ENCODE results near the gene CFAP57. TPM values are rescaled to one million over a fixed set of nuclear protein-coding genes. Genes with fewer than 3 reads are reported as not detected.
A peak's percentile ranks its signal among the peaks of the same experiment; 100 is the strongest.

CFAP57 gene
- total RNA-seq, 2 donors from 2014 or later, result not detected

- Mint-ChIP-seq H3K27ac (no peak overlapping the region), H3K36me3 (ENCODE audit: low read depth) (peaks cover 2% of the 10 kb centered on the region), H3K27me3 (peaks cover 42% of the 10 kb centered on the region), H3K4me1 (peaks cover 11% of the 10 kb centered on the region), H3K4me3 (no peak overlapping the region)
- ATAC-seq (no peak), DNase-seq (no peak)
- H3K9me3 ChIP-seq (ENCODE audit: control insufficient read depth, low read length, poor library complexity, severe bottlenecking), result no peaks in the 10 kb centered on the region
Observed at GRCh38 chr1:43273708-43274107, 101.6 kb downstream of the CFAP57 start.

DNA sequence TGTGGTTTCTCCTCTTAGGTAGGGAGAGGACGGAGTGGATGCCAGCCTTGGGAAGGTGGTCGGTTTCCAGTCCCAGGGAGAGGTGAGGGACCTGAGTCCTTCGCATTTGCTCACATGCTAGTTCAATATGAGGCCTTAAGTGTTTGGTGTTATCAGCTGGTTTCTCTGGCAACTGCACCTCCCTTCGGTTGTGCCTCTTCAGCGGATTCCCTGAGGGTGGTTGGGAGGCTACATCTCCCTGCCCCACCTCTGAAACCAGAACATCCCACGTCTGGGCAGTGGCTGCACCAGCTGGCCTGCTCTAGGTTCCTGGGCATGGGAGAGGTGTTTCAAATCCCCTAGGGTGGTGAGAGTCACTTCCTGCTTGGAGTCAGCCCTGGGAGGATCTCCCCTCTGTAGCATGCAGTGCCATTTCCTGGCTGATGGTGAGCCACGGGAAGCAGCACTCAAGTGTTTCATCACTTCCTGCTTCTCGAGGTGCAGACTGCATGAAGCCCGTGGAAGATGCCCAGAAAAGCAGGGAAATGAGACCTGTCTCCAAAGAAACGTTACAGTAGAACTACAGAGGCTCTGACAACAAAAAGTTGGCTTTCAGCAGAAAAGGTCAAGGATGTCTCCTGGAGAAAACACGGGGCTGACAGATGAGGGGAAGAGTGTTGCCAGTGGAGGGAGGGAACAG is 102.1 kb downstream of the CFAP57 start:
- H3K36me3 Mint-ChIP-seq (ENCODE audit: low read depth), result peaks cover 2% of the 10 kb centered on the region
- peaks cover 11% of the 10 kb centered on the region for H3K4me1 Mint-ChIP-seq
- peak; percentile 68 for ATAC-seq
- peaks cover 41% of the 10 kb centered on the region for H3K27me3 Mint-ChIP-seq
- H3K4me3 Mint-ChIP-seq, result no peak overlapping the region
- H3K27ac Mint-ChIP-seq, result peak overlapping the region; percentile 32
- H3K9me3 ChIP-seq (ENCODE audit: control insufficient read depth, low read length, poor library complexity, severe bottlenecking), result no peaks in the 10 kb centered on the region
- DNase-seq, result no peak

- H3K4me1 Mint-ChIP-seq, result peaks cover 11% of the 10 kb centered on the region
- peaks cover 38% of the 10 kb centered on the region for H3K27me3 Mint-ChIP-seq
- peak overlapping the region; percentile 32 for H3K27ac Mint-ChIP-seq
- H3K9me3 ChIP-seq (ENCODE audit: control insufficient read depth, low read length, poor library complexity, severe bottlenecking), result no peaks in the 10 kb centered on the region
- no peak for ATAC-seq
- DNase-seq, result no peak
- H3K36me3 Mint-ChIP-seq (ENCODE audit: low read depth), result peaks cover 2% of the 10 kb centered on the region
- no peak overlapping the region for H3K4me3 Mint-ChIP-seq
Observed at GRCh38 chr1:43274804-43275180, 102.7 kb downstream of the CFAP57 start.

DNA sequence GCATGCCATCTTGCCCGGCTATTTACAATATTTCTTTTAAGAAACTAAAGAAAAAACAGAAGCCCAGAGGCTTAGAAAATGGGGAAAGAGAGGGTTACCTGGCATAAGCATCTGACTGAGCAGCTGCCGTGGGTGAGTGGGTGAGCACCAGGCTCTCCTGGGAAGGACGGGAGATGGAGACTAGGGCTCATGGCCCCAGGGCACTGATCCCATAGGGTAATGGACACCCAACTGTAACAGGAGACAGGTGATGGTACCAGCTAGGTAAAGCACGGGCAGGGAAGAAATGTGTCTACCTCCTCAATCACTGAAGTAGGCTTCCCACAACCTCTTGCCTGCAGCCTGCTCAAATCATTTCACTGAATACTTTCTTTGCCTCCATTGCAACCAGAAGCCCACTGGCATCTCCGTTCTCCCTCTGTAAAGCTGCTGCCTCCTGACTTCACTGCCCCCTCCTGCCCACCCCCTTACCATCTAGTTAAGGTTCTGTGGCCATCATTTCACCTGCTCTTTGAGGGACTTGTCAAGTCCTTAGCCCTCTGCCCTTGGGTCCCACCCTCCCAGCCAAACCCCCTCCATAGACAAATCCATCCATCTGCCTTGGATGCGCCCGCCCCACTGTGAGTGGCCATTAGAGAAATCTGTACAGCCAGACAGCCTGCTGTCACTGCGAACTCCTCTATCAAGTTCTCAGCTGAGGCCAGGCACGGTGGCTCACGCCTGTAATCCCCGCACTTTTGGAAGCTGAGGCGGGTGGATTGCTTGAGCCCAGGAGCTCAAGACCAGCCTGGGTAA is 103.9 kb downstream of the CFAP57 start:
- no peak overlapping the region for H3K27ac Mint-ChIP-seq
- H3K4me3 Mint-ChIP-seq, result no peak overlapping the region
- no peaks in the 10 kb centered on the region for H3K9me3 ChIP-seq (ENCODE audit: control insufficient read depth, low read length, poor library complexity, severe bottlenecking)
- DNase-seq (no peak), ATAC-seq (no peak)
- H3K4me1 Mint-ChIP-seq, result peaks cover 7% of the 10 kb centered on the region
- H3K36me3 Mint-ChIP-seq (ENCODE audit: low read depth), result peaks cover 3% of the 10 kb centered on the region
- H3K27me3 Mint-ChIP-seq, result peaks cover 39% of the 10 kb centered on the region

GRCh38 chr1:43276673-43277072 is 104.5 kb downstream of the CFAP57 start:
- peaks cover 33% of the 10 kb centered on the region for H3K27me3 Mint-ChIP-seq
- peaks cover 6% of the 10 kb centered on the region for H3K4me1 Mint-ChIP-seq
- H3K27ac Mint-ChIP-seq, result no peak overlapping the region
- ATAC-seq (no peak), DNase-seq (no peak)
- no peak overlapping the region for H3K4me3 Mint-ChIP-seq
- H3K36me3 Mint-ChIP-seq (ENCODE audit: low read depth), result peaks cover 3% of the 10 kb centered on the region
- H3K9me3 ChIP-seq (ENCODE audit: control insufficient read depth, low read length, poor library complexity, severe bottlenecking), result no peaks in the 10 kb centered on the region

DNA sequence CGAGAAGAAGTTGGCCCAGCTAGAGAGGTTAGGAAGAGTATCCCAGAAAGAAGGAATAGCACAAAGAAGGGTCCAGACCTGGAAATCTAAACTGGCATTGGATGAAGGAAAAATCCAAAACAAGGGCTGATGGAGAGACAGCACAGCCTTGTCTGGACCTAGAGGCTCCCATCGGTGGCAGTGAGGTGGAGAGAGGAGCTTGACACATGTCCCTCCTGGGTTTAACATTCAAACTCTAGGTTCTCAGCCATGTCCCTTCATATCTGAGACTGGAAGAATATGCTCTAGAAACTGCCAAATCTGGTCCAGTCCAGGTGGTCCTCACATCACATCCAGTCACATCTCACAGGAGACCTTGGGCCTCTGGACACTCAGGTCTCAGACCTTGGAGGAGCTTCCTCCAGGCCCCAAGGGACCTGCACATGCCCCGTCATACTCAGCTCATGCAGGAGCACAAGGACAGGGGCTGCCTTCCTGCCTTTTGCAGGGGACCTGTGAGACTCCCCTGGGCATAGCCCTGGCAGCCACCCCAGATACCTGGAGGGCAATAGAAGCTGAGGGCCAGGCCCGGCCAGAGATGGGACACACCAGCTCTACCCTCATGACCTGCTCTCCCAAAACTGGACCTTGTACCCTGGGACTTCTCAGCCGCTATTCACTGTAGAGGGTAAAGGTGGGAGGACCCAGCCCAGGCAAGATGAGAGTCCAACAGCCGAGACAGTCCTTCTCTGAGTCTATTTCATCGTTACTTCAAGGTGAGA is 105.2 kb downstream of the CFAP57 start:
- no peaks in the 10 kb centered on the region for H3K9me3 ChIP-seq (ENCODE audit: control insufficient read depth, low read length, poor library complexity, severe bottlenecking)
- Mint-ChIP-seq H3K4me3 (no peak overlapping the region), H3K4me1 (peaks cover 6% of the 10 kb centered on the region), H3K27me3 (peaks cover 28% of the 10 kb centered on the region), H3K36me3 (ENCODE audit: low read depth) (peaks cover 3% of the 10 kb centered on the region), H3K27ac (no peak overlapping the region)
- ATAC-seq, result no peak
- DNase-seq, result no peak

- Mint-ChIP-seq H3K27ac (no peak overlapping the region), H3K27me3 (peaks cover 28% of the 10 kb centered on the region), H3K4me3 (no peak overlapping the region), H3K36me3 (ENCODE audit: low read depth) (peaks cover 3% of the 10 kb centered on the region), H3K4me1 (peaks cover 6% of the 10 kb centered on the region)
- no peaks in the 10 kb centered on the region for H3K9me3 ChIP-seq (ENCODE audit: control insufficient read depth, low read length, poor library complexity, severe bottlenecking)
- DNase-seq (no peak), ATAC-seq (no peak)
Observed at GRCh38 chr1:43279161-43279560, 107.0 kb downstream of the CFAP57 start.

GRCh38 chr1:43279666-43280065 is 107.5 kb downstream of the CFAP57 start:
- no peak overlapping the region for H3K27ac Mint-ChIP-seq
- no peak for ATAC-seq
- no peak for DNase-seq
- H3K27me3 Mint-ChIP-seq, result peaks cover 29% of the 10 kb centered on the region
- H3K4me3 Mint-ChIP-seq, result no peak overlapping the region
- H3K36me3 Mint-ChIP-seq (ENCODE audit: low read depth), result peaks cover 3% of the 10 kb centered on the region
- H3K9me3 ChIP-seq (ENCODE audit: control insufficient read depth, low read length, poor library complexity, severe bottlenecking), result no peaks in the 10 kb centered on the region
- peaks cover 2% of the 10 kb centered on the region for H3K4me1 Mint-ChIP-seq

GRCh38 chr1:43280692-43281091 is 108.6 kb downstream of the CFAP57 start:
- peaks cover 2% of the 10 kb centered on the region for H3K4me1 Mint-ChIP-seq
- ATAC-seq (no peak), DNase-seq (no peak)
- no peak overlapping the region for H3K27ac Mint-ChIP-seq
- H3K4me3 Mint-ChIP-seq, result no peak overlapping the region
- peaks cover 34% of the 10 kb centered on the region for H3K27me3 Mint-ChIP-seq
- peaks cover 5% of the 10 kb centered on the region for H3K36me3 Mint-ChIP-seq (ENCODE audit: low read depth)
- no peaks in the 10 kb centered on the region for H3K9me3 ChIP-seq (ENCODE audit: control insufficient read depth, low read length, poor library complexity, severe bottlenecking)

DNA sequence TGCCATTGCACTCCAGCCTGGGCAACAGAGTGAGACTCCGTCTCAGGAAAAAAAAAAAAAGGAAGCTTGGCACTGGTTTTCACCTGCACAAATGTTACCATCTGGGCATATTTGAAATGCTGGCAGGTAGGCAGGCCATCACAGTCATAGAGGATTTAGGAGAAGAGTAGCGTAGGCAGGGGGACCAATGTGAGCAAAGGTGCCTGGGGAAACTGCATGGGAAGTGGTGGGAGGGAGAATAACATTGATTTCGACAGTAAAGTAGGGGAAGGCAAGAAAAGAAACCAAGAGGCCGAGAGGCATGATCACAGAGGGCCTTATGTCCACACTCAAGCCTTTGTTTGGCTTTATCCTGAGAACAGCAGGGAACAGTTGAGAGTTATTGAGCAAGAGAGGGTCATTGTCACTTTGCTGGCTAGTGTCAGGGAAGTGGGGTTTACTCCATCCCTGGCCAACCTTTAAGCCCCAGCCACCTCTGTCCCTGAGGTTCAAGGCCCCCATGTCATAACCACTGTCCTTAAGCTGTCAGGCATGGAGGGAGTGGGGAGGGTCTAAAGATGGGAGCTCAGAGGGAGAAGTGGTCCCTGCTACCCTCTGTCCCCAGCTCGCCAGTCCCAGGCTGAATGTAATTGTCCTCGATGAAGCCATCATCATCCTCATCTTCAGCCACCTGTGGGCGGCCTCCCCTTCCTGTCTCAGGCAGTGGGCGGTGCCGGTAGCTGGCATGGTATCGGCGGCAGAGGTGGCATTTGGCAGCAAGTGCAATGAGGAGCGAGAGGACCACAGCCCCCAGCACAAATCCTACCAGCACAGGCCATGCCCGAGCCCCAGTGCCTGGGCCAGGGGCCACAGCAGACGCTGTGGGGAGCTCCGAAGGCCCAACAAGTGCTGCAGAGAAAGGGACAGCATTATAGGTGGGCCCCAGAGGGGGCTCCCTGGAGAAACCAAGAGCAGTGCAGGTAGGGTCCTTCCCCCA is 110.4 kb downstream of the CFAP57 start:
- peaks cover 4% of the 10 kb centered on the region for H3K4me1 Mint-ChIP-seq
- no peak for DNase-seq
- no peak overlapping the region for H3K4me3 Mint-ChIP-seq
- H3K27me3 Mint-ChIP-seq, result peaks cover 31% of the 10 kb centered on the region
- no peak for ATAC-seq
- no peaks in the 10 kb centered on the region for H3K9me3 ChIP-seq (ENCODE audit: control insufficient read depth, low read length, poor library complexity, severe bottlenecking)
- no peak overlapping the region for H3K27ac Mint-ChIP-seq
- H3K36me3 Mint-ChIP-seq (ENCODE audit: low read depth), result peaks cover 5% of the 10 kb centered on the region

GRCh38 chr1:43284065-43284464 is 111.9 kb downstream of the CFAP57 start:
- peaks cover 5% of the 10 kb centered on the region for H3K36me3 Mint-ChIP-seq (ENCODE audit: low read depth)

DNA sequence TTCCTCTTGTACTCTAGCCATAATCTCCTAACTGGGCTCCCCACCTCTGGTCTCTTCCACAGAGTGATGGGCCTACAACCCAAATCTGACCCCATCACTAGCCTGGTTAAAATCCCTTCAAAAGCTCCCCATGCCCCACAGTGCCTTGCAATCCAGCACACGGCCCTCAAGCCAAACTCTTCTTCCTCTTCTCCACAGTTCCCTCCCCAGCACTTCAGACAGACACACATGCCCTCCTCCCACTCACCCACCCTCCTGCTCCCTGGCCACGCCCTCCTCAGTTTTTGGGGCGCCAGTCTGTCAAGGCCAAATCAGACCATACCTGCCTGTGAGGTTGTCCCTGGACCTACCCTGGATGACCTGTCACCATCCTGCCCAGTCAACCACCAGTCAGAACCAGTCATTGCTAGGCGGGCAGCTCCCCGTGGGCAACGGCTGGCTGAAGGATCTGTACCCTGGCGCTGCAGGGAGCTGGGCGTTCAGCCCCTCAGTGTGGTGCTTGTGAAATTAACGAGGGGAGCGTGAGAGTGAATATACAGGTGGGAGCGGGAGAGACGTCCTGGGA is 112.5 kb downstream of the CFAP57 start:
- H3K36me3 Mint-ChIP-seq (ENCODE audit: low read depth), result peaks cover 5% of the 10 kb centered on the region
- peaks cover 27% of the 10 kb centered on the region for H3K27me3 Mint-ChIP-seq
- DNase-seq (no peak), ATAC-seq (no peak)
- no peak overlapping the region for H3K4me3 Mint-ChIP-seq
- H3K4me1 Mint-ChIP-seq, result peaks cover 4% of the 10 kb centered on the region
- H3K9me3 ChIP-seq (ENCODE audit: control insufficient read depth, low read length, poor library complexity, severe bottlenecking), result no peaks in the 10 kb centered on the region
- H3K27ac Mint-ChIP-seq, result no peak overlapping the region

More at GRCh38 chr1:43284065-43284464, 111.9 kb downstream of the CFAP57 start:
- Mint-ChIP-seq H3K27me3 (peaks cover 27% of the 10 kb centered on the region), H3K4me3 (no peak overlapping the region), H3K27ac (no peak overlapping the region), H3K4me1 (peaks cover 4% of the 10 kb centered on the region)
- DNase-seq, result no peak
- H3K9me3 ChIP-seq (ENCODE audit: control insufficient read depth, low read length, poor library complexity, severe bottlenecking), result no peaks in the 10 kb centered on the region
- ATAC-seq, result no peak

All from T-helper 17 cell (primary cell).